HepG2 (cell line): Measurements from ENCODE around the gene ZNF749. TPM values are rescaled to one million over a fixed set of nuclear protein-coding genes. Genes with fewer than 3 reads are reported as not detected.

Experiments used
- ASH2L ChIP-seq: fragments of 300-600, 200-600 bp; sonication (generic); IDR thresholded peaks from 2 replicates; pipeline ENCODE4 v1.7.0; 2017; ENCODE audit warnings: low read depth, mild to moderate bottlenecking, moderate library complexity, mixed read lengths, low read length; ENCODE audit not compliant: insufficient read length
- BRD4 ChIP-seq: sonication (generic); formaldehyde crosslinking; IDR thresholded peaks from 2 replicates; pipeline ENCODE4 v1.4.0; 2020; ENCODE audit warnings: missing genetic modification reagents
- MBD4 ChIP-seq: IDR thresholded peaks from 2 replicates; pipeline ENCODE4 v1.6.1; 2012; ENCODE audit warnings: low read length, inconsistent platforms, borderline replicate concordance
- NFYC ChIP-seq: IDR thresholded peaks from 2 replicates; pipeline ENCODE4 v1.6.1; 2016; ENCODE audit warnings: missing genetic modification reagents, missing compliant biosample characterization
- PHF8 ChIP-seq: sonication (generic); formaldehyde crosslinking; IDR thresholded peaks from 2 replicates; pipeline ENCODE4 v1.5.0; 2020; ENCODE audit warnings: missing genetic modification reagents
- POLR2A ChIP-seq, 2 experiments: IDR thresholded peaks; 2 replicates each; pipeline ENCODE4 v1.6.1; 2011; ENCODE audit warnings: low read depth in 2 of 2, low read length in 2 of 2, mild to moderate bottlenecking in 1 of 2, moderate library complexity in 1 of 2; ENCODE audit not compliant: insufficient read depth in 1 of 2
- RAD21 ChIP-seq: fragments of 450-650 bp; formaldehyde crosslinking; IDR thresholded peaks from 2 replicates; pipeline ENCODE4 v1.5.0; 2020; ENCODE audit warnings: mild to moderate bottlenecking
- SNRNP70 ChIP-seq: fragments of 200-400 bp; formaldehyde crosslinking; IDR thresholded peaks from 2 replicates; pipeline ENCODE4 v1.6.1; 2017; ENCODE audit warnings: mild to moderate bottlenecking, low read depth, low read length, moderate library complexity
- TBL1XR1 ChIP-seq: fragments of 150-350 bp; IDR thresholded peaks from 2 replicates; pipeline ENCODE4 v1.6.1; 2014; ENCODE audit warnings: borderline replicate concordance, low read length; ENCODE audit not compliant: partially characterized antibody
- ZBTB21 ChIP-seq: sonication (generic); formaldehyde crosslinking; IDR thresholded peaks from 2 replicates; pipeline ENCODE4 v1.4.0; 2020; ENCODE audit warnings: missing genetic modification reagents
- ZNF138 ChIP-seq: sonication (generic); formaldehyde crosslinking; IDR thresholded peaks from 2 replicates; pipeline ENCODE4 v1.5.0; 2020; ENCODE audit warnings: mild to moderate bottlenecking, low read depth, missing genetic modification reagents
- ZNF33B ChIP-seq: sonication (generic); formaldehyde crosslinking; IDR thresholded peaks from 2 replicates; pipeline ENCODE4 v1.5.1; 2020; ENCODE audit warnings: mild to moderate bottlenecking, missing genetic modification reagents
- ZNF383 ChIP-seq: sonication (generic); formaldehyde crosslinking; IDR thresholded peaks from 2 replicates; pipeline ENCODE4 v1.4.0; 2020; ENCODE audit warnings: missing genetic modification reagents, mild to moderate bottlenecking, borderline replicate concordance
- ZNF616 ChIP-seq: sonication (generic); formaldehyde crosslinking; IDR thresholded peaks from 2 replicates; pipeline ENCODE4 v1.5.0; 2020; ENCODE audit warnings: low read depth, mild to moderate bottlenecking, missing genetic modification reagents
- ZNF766 ChIP-seq: sonication (generic); formaldehyde crosslinking; IDR thresholded peaks from 2 replicates; pipeline ENCODE4 v1.5.0; 2020; ENCODE audit warnings: missing genetic modification reagents, borderline replicate concordance
- ZNF878 ChIP-seq: sonication (generic); formaldehyde crosslinking; IDR thresholded peaks from 2 replicates; pipeline ENCODE4 v1.8.1; 2023; ENCODE audit warnings: mild to moderate bottlenecking, missing genetic modification reagents, moderate library complexity
- ZSCAN21 ChIP-seq: sonication (generic); formaldehyde crosslinking; IDR thresholded peaks from 2 replicates; pipeline ENCODE4 v1.8.0; 2022; ENCODE audit warnings: mild to moderate bottlenecking, missing genetic modification reagents, moderate library complexity, borderline replicate concordance
- polyA plus RNA-seq, 8 experiments: library from polyadenylated mRNA; depleted of rRNA in 3 of 8; stranded (reverse) in 7 of 8; unstranded in 1 of 8; fragments of >200 nt; fragmentation: Illumina TruSeq in 4 of 8; extraction: Trizol in 4 of 8; gene quantifications; 2 replicates each; pipeline versions ENCODE4 v1.2.1 to v1.2.3, GENCODE V29; 2011 to 2016; ENCODE audit warnings: low read depth in 4 of 8, missing spikeins in 1 of 8, mixed read lengths in 1 of 8; ENCODE audit not compliant: insufficient read depth in 1 of 8
- total RNA-seq, 5 experiments: library from RNA; depleted of rRNA; stranded (reverse); fragments of >200 nt; fragmentation: Illumina TruSeq; extraction: Trizol; gene quantifications; 2 replicates each; pipeline ENCODE4 v1.2.3, GENCODE V29; 2016; ENCODE audit warnings: low read depth in 1 of 5
- TF ChIP-seq, protein P1 (sequence below): sonication (generic); formaldehyde crosslinking; IDR thresholded peaks from 2 replicates; pipeline ENCODE4 v1.8.1; 2023; ENCODE audit warnings: mild to moderate bottlenecking, inconsistent platforms, moderate library complexity, missing genetic modification reagents, borderline replicate concordance
- TF ChIP-seq, protein P2 (sequence below): sonication (generic); formaldehyde crosslinking; IDR thresholded peaks from 2 replicates; pipeline ENCODE4 v1.5.0; 2020; ENCODE audit warnings: mild to moderate bottlenecking, missing genetic modification reagents
- TF ChIP-seq, protein P3 (sequence below): sonication (generic); formaldehyde crosslinking; IDR thresholded peaks from 2 replicates; pipeline ENCODE4 v1.8.1; 2022; ENCODE audit warnings: low read depth, mild to moderate bottlenecking, missing genetic modification reagents
- TF ChIP-seq, protein P4 (sequence below): sonication (generic); formaldehyde crosslinking; IDR thresholded peaks from 2 replicates; pipeline ENCODE4 v1.8.1; 2023; ENCODE audit warnings: missing genetic modification reagents, mild to moderate bottlenecking, borderline replicate concordance
- TF ChIP-seq, protein P5 (sequence below): sonication (generic); formaldehyde crosslinking; IDR thresholded peaks from 2 replicates; pipeline ENCODE4 v1.5.0; 2020; ENCODE audit warnings: missing genetic modification reagents

ZNF749 gene
- total and polyA plus RNA-seq, 2 of the 13 experiments (the other 11 are each of a cell fraction or from before 2014, with no cell fraction given), result 18.9 to 21.0 TPM

DNA sequence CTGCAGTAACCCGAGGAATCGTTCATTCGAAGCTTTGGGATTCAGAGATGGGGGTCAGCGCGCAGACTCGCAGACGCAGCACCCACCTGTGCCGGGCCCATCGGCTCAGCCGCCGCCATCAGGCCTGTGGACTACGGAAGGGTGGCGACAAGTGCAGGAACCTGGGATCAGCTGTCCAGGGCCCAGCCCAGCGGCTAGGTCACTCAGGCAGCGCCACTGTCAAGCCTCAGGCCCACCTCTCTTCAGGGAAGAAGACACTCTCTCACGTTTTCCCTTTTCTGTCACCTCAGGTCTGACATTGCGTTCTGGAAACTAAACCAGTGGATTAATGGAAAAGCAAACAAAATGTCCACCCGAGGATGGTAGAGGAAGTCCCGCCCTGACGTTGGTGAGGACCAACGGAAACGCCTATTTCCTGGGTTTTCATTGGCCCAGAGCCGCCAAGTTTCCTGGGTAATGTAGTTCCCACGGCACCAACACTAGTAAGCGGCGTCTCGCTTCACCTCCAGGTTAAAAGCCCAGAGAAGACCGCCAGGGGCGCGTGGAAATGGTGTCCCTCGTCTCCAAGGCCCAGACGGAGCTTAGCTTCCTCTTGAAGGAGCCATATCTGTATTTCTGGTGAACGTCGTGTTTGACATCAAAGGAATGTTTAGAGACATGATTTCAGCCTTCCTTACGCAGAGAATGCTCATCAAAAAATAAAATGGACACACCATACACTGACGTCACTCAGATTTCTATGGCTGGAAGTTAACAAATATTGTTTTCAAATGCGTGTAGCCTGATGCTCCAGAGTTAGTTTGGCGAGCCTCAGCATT is 42.3 kb downstream of the ZNF749 start, which contains the start of gene ZNF772 (continued):
- 0 out of 2 replicates have a peak, but pooled peaks have one; percentile 3 for TF ChIP-seq RAD21 (CRISPR knock-in tag)
- TF ChIP-seq ZSCAN21, result no peak
- TF ChIP-seq, protein P1, sequence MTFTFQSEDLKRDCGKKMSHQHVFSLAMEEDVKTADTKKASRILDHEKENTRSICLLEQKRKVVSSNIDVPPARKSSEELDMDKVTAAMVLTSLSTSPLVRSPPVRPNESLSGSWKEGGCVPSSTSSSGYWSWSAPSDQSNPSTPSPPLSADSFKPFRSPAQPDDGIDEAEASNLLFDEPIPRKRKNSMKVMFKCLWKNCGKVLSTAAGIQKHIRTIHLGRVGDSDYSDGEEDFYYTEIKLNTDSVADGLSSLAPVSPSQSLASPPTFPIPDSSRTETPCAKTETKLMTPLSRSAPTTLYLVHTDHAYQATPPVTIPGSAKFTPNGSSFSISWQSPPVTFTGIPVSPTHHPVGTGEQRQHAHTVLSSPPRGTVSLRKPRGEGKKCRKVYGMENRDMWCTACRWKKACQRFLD, result peak; percentile 57; the same call in 1 of the 2 replicates
- TF ChIP-seq, protein P2, sequence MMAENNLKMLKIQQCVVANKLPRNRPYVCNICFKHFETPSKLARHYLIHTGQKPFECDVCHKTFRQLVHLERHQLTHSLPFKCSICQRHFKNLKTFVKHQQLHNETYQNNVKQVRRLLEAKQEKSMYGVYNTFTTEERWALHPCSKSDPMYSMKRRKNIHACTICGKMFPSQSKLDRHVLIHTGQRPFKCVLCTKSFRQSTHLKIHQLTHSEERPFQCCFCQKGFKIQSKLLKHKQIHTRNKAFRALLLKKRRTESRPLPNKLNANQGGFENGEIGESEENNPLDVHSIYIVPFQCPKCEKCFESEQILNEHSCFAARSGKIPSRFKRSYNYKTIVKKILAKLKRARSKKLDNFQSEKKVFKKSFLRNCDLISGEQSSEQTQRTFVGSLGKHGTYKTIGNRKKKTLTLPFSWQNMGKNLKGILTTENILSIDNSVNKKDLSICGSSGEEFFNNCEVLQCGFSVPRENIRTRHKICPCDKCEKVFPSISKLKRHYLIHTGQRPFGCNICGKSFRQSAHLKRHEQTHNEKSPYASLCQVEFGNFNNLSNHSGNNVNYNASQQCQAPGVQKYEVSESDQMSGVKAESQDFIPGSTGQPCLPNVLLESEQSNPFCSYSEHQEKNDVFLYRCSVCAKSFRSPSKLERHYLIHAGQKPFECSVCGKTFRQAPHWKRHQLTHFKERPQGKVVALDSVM (CRISPR knock-in tag), result no peak
- TF ChIP-seq ASH2L, result peak; percentile 65
- no peak for TF ChIP-seq ZNF383 (CRISPR knock-in tag)
- no peak for TF ChIP-seq ZNF138
- peak in 1 of 2 experiments; percentile 54; a peak in 2 of 4 replicates for TF ChIP-seq POLR2A (IDR thresholded peaks at IDR 0.05; ENCODE audit: insufficient read depth in 1 of 2, low read depth in 2 of 2, low read length in 2 of 2)
- TF ChIP-seq, protein P3, sequence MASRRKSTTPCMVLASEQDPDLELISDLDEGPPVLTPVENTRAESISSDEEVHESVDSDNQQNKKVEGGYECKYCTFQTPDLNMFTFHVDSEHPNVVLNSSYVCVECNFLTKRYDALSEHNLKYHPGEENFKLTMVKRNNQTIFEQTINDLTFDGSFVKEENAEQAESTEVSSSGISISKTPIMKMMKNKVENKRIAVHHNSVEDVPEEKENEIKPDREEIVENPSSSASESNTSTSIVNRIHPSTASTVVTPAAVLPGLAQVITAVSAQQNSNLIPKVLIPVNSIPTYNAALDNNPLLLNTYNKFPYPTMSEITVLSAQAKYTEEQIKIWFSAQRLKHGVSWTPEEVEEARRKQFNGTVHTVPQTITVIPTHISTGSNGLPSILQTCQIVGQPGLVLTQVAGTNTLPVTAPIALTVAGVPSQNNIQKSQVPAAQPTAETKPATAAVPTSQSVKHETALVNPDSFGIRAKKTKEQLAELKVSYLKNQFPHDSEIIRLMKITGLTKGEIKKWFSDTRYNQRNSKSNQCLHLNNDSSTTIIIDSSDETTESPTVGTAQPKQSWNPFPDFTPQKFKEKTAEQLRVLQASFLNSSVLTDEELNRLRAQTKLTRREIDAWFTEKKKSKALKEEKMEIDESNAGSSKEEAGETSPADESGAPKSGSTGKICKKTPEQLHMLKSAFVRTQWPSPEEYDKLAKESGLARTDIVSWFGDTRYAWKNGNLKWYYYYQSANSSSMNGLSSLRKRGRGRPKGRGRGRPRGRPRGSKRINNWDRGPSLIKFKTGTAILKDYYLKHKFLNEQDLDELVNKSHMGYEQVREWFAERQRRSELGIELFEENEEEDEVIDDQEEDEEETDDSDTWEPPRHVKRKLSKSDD (CRISPR knock-in tag), result no peak
- TF ChIP-seq ZNF33B, result no peak
- no peak for TF ChIP-seq ZBTB21 (CRISPR knock-in tag)
- no peak for TF ChIP-seq ZNF878
- TF ChIP-seq SNRNP70, result no peak
- peak; percentile 96 for TF ChIP-seq NFYC (CRISPR knock-in tag)
- TF ChIP-seq, protein P4, sequence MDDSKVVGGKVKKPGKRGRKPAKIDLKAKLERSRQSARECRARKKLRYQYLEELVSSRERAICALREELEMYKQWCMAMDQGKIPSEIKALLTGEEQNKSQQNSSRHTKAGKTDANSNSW (CRISPR knock-in tag), result no peak
- no peak for TF ChIP-seq MBD4
- TF ChIP-seq ZNF766 (CRISPR knock-in tag), result no peak
- TF ChIP-seq, protein P5, sequence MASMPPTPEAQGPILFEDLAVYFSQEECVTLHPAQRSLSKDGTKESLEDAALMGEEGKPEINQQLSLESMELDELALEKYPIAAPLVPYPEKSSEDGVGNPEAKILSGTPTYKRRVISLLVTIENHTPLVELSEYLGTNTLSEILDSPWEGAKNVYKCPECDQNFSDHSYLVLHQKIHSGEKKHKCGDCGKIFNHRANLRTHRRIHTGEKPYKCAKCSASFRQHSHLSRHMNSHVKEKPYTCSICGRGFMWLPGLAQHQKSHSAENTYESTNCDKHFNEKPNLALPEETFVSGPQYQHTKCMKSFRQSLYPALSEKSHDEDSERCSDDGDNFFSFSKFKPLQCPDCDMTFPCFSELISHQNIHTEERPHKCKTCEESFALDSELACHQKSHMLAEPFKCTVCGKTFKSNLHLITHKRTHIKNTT (CRISPR knock-in tag), result no peak
- TF ChIP-seq TBL1XR1, result no peak
- TF ChIP-seq ZNF616 (CRISPR knock-in tag), result peak; percentile 26; the same call in 1 of the 2 replicates
- TF ChIP-seq PHF8 (CRISPR knock-in tag), result peak; percentile 93
- TF ChIP-seq BRD4 (CRISPR knock-in tag), result no peak
